ENCODE measurements around the gene NAT8L.

DNA sequence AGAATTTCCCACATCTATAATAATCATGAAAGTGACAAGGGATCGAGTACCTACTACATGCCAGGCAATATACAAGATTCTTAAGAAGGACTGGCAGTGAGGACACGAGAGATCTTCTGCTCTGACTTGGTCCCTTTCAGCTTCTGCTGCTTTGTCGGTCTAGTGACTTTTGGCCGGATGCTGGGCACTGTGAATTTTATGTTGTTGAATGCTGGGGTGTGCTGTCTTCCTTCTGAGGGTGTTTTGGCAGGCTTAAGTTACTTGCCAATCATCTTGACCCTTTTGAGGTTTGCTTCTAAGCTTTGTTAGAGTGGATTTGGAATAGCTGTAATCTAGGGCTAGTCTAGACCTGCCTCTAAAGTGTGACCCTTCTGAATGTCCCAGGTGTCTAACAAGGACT is 23.5 kb downstream of the NAT8L start:
- TF ChIP-seq, protein P1, sequence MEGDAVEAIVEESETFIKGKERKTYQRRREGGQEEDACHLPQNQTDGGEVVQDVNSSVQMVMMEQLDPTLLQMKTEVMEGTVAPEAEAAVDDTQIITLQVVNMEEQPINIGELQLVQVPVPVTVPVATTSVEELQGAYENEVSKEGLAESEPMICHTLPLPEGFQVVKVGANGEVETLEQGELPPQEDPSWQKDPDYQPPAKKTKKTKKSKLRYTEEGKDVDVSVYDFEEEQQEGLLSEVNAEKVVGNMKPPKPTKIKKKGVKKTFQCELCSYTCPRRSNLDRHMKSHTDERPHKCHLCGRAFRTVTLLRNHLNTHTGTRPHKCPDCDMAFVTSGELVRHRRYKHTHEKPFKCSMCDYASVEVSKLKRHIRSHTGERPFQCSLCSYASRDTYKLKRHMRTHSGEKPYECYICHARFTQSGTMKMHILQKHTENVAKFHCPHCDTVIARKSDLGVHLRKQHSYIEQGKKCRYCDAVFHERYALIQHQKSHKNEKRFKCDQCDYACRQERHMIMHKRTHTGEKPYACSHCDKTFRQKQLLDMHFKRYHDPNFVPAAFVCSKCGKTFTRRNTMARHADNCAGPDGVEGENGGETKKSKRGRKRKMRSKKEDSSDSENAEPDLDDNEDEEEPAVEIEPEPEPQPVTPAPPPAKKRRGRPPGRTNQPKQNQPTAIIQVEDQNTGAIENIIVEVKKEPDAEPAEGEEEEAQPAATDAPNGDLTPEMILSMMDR (conservative IDR thresholded peaks at IDR 0.05; ENCODE audit: low read depth, low read length) = no peak
- TF ChIP-seq POLR2A (IDR thresholded peaks at IDR 0.05; ENCODE audit: low read depth, low read length) (no peak), FOS (IDR thresholded peaks at IDR 0.05; ENCODE audit: low read depth, low read length) (no peak), RCOR1 (IDR thresholded peaks at IDR 0.05; ENCODE audit: insufficient replicate concordance, low read length) (no peak), SMC3 (IDR thresholded peaks at IDR 0.05; ENCODE audit: low read depth, low read length) (no peak), CHD1 (IDR thresholded peaks at IDR 0.05; ENCODE audit: low read depth, low read length) (no peak), RAD21 (IDR thresholded peaks at IDR 0.05; ENCODE audit: low read length) (no peak), RFX5 (IDR thresholded peaks at IDR 0.05; ENCODE audit: low read depth, low read length) (no peak), MXI1 (IDR thresholded peaks at IDR 0.05; ENCODE audit: borderline replicate concordance, low read depth, low read length) (no peak), MAFK (IDR thresholded peaks at IDR 0.05; ENCODE audit: low read depth, low read length) (no peak), MAZ (IDR thresholded peaks at IDR 0.05; ENCODE audit: borderline replicate concordance, low read depth, low read length) (no peak)
- TF ChIP-seq, protein P2, sequence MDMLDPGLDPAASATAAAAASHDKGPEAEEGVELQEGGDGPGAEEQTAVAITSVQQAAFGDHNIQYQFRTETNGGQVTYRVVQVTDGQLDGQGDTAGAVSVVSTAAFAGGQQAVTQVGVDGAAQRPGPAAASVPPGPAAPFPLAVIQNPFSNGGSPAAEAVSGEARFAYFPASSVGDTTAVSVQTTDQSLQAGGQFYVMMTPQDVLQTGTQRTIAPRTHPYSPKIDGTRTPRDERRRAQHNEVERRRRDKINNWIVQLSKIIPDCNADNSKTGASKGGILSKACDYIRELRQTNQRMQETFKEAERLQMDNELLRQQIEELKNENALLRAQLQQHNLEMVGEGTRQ (IDR thresholded peaks at IDR 0.05; ENCODE audit: low read depth, low read length) = no peak
- TF ChIP-seq, protein P3, sequence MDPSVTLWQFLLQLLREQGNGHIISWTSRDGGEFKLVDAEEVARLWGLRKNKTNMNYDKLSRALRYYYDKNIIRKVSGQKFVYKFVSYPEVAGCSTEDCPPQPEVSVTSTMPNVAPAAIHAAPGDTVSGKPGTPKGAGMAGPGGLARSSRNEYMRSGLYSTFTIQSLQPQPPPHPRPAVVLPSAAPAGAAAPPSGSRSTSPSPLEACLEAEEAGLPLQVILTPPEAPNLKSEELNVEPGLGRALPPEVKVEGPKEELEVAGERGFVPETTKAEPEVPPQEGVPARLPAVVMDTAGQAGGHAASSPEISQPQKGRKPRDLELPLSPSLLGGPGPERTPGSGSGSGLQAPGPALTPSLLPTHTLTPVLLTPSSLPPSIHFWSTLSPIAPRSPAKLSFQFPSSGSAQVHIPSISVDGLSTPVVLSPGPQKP (IDR thresholded peaks at IDR 0.05; ENCODE audit: borderline replicate concordance, low read depth, low read length) = no peak
